Endometrium (tissue), 2 donors: ENCODE results near the gene MAB21L4.

Experiments
- FAIRE-seq: peaks from 2 replicates; lab custom pipeline; 2012; peaks lifted over from hg19 to GRCh38; lab: Jason Lieb, UNC
- donor health status: control.
- donor health status: control.

The MAB21L4 gene

DNA sequence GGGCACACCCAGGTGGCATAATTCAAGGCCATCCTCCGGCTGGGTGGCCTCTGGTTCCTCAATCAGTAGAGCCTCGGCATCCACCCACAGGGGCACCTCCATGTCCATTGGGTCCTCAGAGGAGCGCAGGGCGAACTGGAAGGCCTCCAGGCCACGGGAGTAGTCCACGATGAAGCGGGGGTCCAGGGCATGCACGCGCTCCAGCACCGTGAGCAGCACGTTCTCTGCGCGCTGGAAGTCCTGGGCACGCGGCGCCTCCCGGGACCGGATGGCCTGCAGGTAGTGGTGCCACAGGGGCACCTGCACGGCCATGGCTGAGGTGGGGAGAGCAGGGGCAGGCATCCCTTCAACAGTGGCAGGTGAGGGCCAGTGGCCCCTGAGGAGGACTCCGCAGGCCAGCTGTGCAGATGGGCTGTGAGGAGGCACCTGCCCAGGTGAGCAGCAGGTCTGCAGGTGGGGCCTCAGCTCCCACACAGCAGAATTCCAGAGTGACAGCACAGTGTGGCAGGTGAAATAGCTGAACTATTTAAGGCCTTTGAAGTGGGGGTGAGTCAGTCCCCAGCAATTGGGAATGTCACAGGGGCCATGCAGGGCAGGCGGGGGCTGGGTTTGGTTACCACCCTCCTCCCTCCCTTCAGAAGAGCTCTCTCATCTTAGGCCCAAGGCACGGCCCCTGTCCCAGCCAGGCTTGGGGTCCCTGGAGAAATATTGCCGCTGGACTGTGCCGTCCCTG is at the start of gene MAB21L4:
Gene MAB21L4, minus strand, starts transcription at position 501 of the 733 bp plus-strand sequence. Its CDS starts 159 bp downstream, at position 342.
- FAIRE-seq = no peak

DNA sequence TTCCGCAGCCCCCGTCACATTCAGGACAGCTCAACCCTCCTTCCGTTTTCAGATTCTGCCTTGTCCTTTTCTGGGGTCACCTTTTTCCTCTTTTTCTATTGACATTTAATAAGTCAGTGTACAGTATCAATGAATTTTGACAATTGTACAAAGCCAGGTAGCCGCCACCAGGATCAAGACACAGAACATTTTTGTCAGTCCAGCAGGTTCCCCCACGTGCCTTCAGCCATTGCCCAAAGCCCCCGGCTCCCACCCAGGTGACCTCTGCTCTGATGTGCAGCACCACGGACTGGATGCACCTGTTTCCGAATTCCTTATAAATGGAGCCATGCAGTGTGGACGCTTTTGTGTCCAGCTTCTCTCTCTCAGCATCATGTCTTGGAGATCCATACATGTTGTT is 40.1 kb upstream of the MAB21L4 start:
- no peak for FAIRE-seq

DNA sequence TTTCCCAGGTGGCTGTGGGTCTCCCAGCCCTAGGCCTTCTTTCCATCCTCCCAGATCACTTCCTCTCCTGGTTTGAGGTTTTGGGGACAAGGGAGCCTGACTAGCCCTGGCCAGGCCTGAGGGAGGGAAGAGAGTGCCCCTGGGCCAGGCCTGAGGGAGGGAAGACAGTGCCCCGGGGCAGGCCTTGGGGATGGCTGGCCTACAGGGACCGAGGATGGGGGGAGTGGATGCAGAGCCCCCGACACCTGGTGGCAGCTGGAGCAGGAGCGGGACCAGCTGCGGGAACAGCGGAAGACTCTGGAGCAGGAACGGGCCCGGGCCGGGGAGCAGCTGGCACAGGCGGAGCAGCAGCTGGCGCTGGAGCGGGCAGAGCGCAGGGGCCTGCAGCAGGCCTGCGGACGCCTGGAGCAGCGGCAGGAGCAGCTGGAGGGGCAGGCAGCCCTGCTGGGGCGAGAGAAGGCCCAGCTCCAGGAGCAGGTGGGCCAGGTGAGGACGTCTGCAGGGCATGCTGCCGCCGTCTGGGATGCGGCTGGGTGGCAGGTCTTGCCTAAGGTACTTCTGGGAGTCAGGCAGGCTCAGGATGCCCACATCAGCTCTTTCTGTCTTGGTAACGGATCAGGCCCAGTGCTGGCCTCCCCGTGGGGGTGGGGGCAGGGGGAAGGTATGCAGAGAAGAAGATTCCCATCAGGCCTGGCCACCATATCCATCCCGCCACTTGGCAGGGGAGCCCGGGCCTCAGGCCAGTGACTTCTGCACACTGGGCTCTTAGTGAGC is 39.3 kb upstream of the MAB21L4 start:
- no peak for FAIRE-seq

DNA sequence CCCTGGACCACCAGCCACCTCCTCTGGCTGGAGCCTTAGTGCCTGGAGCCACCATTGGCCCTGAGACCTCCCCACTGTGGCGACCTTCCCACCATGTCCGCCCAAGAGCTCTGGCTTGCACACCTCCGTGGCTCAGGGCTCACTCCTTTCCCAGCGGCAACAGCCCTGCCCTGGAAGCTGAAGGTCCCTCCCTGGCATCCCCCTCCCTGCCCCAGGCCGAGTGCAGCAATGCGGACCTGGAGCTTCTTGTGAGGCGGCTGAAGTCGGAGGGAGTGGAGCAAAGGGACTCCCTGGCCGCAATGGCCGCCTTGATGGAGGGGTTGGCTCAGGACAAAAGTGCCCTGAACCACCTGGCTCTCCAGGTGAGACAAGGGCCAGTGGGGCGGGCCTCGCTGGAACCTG is 38.7 kb upstream of the MAB21L4 start:
- no peak for FAIRE-seq

DNA sequence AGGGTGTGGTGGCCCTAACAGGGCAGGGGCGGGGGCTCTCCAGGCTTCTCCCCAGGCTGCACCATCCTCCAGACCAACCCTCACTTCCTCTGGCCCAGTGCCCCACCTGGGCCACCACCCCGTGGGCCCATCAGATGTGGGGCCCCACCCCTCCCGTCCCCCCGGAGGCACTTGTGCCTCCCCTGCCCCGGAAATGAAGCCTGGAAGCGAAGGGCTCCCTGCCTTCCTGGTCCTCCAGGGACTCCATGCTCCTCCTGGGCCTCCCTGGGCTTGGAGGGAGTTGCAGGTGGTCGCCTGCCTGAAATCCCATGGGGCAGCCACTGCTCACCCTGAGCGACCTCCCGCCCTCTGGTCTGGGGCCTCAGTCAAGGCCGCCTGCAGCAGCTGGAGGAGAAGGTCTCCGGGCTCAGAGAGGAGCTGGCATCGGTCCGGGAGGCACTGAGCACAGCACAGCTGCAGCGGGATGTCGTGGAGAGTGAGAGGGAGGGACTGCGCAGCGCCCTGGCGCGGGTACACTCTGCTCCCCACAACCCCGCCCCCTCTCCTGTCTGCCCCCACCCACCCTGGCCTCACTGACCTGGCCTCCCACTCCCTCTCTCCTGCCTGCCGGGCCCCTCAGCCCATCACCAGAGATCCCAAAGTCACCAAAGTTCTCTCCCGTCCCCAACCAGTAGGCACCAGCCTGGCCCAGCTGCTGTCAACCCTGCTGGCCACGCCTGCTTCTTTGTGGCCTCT is 38.2 kb upstream of the MAB21L4 start:
- FAIRE-seq = no peak

DNA sequence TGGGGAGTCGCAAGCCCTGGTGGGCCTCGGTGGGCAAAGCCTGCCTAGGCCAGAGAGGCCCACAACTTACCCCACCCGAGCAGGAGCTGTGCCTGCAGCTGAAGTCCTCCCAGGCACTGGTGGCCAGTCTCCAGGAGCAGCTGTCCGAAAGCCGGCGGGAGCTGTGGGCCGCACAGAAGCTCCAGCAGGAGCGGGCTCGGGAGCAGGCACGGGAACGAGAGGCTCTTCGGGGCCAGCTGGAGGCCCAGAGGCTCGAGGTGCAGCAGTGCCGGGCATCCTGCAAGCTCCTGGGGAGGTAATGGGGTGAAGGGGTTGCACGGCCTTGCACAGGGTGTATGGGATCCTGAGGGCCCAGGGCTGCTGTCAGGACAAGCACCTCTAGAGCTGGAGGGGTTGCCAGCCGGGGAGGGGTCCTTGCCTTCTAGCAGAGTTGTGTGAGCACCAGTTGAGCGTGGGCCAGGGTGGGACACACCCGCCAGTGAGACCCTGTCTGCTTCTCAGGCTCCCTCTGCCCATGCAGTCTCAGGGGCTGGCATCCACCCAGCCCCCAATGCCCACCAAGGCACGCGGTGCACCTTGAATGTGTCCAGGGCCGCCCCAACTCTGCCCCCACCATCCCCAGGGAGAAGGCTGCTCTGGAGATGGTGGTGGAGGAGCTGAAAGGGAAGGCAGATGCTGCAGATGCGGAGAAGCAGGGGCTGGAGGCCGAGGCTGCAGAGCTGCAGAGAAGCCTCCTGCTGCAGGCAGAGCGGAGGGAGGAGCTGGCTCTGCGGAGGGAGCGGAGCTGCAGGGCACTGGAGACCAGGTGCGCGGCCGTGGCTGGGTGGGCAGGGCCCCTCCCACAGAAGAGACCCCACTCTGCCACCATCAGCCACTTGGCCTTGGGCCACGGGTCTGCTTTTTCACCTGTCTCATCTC is 37.4 kb upstream of the MAB21L4 start:
- FAIRE-seq = no peak

DNA sequence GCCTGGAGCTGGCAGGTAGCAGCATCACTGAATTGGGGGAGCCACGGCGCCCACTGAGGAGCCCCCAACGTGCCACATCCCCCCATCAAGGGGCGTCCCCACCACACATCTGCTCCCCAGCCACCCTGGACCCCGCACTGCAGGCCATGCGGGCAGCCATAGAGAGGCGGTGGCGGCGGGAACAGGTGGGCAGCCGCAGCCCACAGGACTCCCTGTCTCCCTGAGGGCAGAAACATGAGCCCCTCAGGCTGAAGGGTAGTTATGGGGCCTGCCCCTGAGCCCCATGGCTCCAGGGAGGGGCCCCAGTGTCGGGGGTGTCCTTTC is 36.7 kb upstream of the MAB21L4 start:
- no peak for FAIRE-seq

DNA sequence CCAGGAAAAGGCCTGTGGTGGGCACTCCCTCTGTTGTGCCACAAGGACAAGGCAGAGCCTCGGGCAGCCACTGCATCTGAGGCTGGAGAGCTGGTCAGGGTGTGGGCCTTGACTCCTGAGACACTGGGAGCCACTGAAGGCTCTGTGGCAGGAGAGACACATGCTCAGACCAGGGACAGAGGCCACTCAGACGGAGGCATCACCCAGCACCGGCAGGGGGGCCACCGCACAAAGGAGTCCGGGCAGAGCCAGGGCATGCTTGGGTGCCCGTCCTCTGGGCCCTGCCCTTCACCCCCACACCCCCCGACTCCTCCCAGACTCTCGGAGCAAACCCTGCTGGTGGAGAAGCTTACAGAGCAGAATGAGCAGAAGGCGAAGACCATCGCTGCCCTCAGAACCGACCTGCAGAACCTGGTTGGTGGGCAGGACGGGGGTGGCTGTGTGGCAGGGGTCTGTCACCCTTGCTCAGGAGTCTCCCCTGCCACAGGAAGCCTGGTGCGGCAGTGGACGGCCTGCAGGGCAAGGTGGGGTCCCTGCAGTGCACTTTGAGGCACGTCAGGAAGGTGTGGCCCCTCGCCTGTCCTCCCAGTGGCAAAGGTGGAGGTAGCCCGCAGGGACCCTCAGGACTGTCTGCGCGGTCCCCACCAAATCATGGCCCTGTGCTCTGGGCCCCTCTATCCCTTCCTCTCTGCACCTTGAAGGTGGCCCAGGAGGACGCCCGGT is 36.2 kb upstream of the MAB21L4 start:
- no peak for FAIRE-seq

DNA sequence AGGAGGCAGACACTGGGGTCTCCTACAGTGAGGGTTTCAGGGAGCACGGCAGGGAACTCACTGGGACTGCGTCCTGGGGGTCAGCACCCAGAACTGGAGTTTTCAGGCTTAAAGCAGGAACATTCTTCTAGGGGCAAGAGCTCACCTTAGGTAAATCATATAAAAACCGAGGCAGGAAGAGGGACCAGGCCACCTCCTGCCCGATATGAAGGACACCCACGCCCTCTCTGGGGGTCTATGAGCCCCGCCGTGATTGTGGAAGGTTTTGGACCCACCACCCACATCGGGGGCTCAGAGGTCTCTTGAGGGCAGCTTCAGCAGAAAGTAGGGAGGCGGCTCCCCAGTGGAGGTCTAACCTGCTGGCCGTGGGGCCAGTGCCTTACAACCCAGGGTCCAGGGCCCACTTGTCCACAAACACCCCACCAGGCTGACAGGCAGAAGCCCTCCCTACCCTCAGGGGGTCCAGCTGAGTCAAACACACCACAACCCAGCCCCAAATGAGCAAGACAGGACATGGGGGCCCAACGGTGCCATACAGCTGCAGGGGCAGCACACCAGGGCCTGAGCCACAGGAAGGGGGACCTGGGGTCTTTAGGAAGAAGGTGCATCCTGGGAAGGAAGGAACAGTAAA is 35.5 kb upstream of the MAB21L4 start:
- FAIRE-seq = no peak

DNA sequence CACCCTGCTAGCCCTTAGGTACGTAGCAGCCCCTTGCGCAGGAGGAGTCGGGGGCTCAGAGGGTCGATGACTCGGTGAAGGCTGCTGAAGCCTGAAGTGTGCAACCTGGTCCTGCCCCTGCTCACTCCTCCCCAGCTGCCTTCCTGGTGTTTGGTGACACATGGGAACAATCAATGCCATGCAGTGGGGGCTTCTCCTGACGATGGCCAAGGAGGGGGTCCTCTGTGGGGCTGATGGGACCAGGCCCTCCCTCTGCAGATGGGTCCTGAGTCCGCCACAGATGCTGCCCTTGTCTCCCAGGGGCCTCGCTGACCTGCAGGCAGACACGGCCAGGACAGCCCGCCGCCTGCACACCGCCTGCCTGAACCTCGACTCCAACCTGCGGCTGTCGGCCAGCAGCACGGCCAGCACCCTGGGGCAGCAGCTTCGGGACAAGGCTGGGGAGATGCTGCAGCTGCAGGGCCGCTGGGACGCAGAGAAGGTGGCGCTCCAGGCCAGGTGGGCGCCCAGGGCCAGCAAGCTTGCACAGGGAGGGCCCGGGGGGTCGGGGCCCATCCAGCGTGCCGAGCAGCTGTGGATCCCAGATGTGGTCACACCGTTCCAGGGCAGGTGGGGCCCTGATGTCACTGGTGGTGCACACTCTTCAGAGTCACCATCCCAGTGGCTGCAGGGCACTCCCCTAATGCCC is 34.8 kb upstream of the MAB21L4 start:
- FAIRE-seq = no peak

DNA sequence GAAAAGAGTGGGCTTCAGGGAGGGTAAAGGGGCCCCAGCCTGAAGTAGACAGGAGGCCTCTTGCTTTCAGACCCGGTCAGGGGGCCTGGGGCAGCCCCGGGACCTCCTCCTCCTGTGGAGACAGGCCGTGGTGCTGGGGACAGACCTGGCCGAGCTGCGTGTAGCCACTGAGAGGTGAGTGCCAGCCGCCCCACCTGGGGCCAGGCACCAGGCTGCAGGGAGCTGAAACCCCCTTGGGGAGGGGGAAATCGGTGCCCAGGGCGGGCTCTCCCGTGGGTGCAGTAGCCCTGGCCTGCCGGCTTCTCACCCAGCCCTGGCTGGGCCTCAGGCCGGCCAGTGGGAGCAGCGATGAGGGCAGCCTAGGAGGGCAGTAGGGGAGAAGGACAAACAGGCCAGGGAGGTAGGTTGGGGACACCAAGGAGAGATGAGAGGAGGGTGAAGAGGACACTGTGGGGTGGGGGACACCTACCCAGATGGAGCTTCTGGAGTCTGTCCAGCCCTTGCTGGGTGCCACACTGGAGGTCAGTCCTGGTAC is 34.2 kb upstream of the MAB21L4 start:
- FAIRE-seq = no peak

DNA sequence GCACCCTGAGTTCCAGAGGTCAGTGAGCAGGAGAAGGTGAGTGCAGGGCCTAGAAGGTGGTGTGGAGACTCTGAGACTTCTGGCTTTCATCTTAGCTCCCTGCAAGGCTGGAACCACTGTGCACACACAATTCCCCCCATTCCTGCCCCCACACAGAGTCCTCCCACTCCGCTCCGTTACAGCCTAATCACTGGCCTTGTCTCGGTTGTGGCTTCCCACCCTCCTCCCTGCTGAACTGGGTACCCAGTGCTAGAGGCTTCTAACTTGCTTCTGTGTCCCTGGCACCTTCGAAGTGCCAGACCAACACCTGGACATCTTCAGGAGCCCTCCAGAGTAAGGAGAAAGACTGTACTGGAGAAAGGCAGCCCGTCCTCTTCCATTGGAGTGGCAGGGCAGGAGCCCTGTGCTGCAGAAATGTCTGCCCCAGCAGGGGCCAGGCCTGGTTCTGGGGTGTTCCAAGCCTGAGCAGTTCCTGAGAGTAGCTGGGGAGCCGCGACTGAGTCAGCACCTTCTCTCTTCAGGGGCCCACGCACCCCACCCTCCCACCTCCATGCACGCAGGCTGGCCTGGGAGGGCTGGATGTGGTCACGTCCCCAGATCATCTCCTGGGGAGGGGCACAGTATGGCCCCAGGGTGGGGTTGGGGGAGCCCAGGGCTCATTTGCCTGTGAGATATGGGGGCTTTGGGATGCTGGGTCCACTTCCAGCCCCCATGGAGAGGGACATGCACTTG is 33.6 kb upstream of the MAB21L4 start:
- no peak for FAIRE-seq

DNA sequence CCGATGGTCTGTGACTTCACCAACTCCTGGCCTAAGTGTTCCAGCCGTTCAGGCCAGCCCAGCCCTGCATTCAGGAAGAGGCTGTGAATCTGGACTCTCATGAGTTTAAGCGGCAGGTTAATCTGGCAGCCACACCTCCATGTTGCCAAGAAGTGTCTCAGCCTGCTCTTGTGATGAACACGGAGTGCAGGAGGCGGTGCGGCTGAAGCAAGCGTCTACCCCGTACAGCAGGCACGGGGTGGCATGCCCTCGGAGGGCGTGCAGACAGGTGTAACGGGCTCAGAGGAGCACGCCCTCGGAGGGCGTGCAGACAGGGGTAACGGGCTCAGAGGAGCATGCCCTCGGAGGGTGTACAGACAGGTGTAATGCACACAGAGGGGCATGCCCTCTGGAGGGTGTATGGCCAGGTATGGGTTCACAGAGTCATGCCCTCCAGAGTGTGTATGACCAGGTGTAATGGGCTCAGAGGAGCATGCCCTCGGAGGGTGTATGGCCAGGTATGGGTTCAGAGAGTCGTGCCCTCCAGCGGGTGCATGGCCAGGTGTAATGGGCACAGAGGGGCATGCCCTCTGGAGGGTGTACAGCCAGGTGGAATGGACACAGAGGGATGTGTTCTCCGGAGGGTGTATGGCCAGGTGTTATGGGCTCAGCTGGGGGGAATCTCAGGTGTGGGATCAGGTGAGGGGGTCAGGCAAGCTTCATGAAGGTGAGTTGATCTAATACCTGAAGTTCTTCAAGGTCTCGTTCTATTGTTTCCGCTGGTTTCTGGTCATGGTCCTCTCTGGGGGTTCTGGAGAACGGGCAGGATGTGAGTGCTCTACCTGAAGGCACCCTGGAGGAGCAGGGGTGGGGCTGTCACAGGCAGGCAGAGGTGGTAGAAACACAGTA is 32.8 kb upstream of the MAB21L4 start:
- FAIRE-seq = no peak

DNA sequence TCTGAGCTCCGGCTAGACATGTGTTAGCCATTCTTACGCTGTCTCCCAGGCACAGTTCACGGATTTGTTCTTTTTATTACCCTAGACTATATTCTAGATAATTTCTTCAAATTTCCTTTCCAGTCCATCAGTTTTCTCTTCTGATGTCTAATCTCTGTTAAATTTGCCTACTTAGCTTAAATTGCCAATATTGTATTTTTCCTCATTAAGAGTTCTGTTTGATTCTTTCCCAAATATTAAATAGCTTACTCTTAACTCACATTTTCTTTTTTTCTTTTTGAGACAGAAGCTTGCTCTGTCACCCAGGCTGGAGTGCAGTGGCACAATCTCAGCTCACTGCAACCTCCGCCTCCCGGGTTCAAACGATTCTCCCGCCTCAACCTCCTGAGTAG is 31.4 kb upstream of the MAB21L4 start:
- no peak for FAIRE-seq

DNA sequence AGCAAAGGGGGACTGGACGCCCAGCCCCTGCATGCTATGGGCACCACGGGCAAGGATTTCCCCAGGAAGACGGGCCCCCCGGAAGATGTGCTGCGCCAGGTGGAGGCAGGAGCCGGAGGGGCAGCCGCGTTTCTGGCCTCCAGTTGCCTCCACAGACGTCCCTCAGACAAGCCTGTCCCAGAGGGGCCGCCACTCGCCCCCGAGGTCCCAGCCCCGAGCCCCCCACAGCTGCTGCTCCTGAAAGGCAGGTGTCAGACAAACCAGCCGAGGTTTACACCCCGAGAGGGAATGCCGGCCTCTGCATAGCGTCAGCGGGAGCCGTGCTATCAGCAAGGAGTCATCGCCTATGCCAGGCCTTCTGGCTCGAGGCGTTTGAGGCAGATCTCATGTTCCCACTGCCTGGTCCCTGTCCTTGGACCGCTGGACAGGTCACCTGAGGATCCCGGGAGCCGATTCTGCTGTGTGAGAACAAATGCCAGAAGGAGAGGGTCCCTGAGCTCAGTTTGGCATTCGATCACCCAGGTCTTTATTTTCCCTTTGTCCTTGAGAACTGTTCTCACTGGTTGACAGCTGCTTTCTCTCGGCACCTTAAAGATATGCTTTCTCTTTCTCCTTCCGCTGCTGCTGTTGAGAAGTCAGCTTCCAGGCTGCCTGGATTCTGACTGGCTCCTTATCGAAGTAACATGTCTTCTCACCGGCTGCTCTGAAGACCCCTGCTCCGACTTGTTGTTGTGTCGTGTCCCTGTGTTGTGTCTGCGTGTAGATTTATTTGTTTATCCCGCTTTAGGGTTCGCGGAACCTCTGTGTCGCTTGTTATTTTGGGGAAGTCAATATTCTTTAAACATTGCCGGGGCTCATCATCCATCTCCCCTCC is 30.8 kb upstream of the MAB21L4 start:
- no peak for FAIRE-seq

DNA sequence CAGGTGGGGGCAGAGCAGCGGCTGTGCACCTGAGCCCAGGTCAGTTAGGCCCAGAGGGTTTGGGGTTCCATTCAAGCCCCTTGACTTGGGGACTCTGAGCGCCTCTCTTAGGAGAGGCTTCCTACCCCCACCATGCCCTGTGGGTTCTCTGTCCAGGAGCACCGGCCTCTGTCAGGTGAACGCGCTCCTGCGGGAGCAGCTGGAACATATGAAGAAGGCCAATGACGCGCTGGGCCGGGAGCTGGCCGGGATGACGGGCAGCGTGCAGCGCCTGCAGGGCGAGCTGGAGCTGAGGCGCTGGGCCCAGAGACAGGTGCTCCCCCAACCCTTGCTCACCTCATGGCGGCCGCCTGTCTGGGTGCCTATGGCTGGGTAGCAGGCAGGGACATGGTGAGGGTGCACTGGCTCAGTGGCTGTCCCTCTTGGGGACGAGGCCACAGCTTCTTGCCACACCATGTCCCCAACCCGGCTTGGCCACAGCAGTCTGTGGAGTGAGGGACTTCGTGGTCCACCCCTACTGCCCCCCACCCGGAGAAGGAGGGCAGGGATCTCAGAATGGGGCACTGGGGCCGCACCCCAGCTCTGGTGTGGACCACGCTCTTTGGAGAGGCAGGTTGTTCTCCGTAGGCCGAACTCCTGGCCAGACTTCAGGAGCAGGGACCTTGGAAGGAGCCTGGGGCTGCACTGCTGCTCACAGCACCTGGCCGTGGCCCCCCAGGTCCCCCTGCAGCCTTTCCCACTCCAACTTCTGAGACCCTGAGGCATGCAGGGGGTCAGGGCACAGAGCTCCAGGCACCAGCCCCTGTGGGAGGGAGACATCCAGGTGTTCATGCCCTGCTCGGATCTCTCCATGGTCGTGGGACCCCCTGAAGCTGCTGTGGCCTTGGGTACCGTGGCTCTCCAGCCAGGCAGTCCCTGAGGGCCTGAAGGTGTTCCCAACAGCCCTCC is 29.9 kb upstream of the MAB21L4 start:
- FAIRE-seq = no peak
